Prostate gland (tissue), 2 donors: ENCODE measurements around the gene LXN.

Experiments
- POLR2A ChIP-seq: fragments of 450-650 bp; IDR thresholded peaks from one replicate; pipeline ENCODE4 v1.6.1; 2016; ENCODE audit warnings: antibody characterized with exemption, mild to moderate bottlenecking
- POLR2AphosphoS5 ChIP-seq: sonication (generic); formaldehyde crosslinking; IDR thresholded peaks from one replicate; pipeline ENCODE4 v1.6.1; 2017; ENCODE audit warnings: antibody characterized with exemption
- TF ChIP-seq, protein P1 (sequence below), 4 experiments: fragments of 200-600 bp in 2 of 4; fragments of 450-650 bp in 2 of 4; sonication (generic) in 2 of 4; IDR thresholded peaks; 1 replicate in 3 of 4; 2 replicates in 1 of 4; pipeline ENCODE4 v1.5.1; 2016 to 2019; ENCODE audit warnings: antibody characterized with exemption in 4 of 4, mild to moderate bottlenecking in 2 of 4, moderate library complexity in 2 of 4

DNA sequence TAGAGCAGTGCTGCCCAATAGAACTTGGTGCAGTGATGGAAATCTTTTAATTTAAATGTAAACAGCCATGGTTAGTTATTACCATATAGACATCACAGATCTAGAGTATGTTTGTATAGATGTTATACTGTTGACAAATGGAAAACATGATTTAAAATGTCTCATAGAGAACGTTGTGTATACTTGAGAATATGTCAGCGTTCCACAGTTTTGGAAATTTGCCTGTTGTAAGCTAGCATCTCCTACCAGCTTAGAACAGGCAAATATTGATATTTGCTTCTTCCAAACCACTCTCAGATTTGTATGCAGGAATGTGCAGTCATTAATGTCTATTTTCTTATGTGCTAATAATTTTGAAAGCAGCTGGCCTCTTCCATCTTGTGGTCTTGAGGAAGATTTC lies 8.4 kb upstream of the LXN start:
- TF ChIP-seq, protein P1, sequence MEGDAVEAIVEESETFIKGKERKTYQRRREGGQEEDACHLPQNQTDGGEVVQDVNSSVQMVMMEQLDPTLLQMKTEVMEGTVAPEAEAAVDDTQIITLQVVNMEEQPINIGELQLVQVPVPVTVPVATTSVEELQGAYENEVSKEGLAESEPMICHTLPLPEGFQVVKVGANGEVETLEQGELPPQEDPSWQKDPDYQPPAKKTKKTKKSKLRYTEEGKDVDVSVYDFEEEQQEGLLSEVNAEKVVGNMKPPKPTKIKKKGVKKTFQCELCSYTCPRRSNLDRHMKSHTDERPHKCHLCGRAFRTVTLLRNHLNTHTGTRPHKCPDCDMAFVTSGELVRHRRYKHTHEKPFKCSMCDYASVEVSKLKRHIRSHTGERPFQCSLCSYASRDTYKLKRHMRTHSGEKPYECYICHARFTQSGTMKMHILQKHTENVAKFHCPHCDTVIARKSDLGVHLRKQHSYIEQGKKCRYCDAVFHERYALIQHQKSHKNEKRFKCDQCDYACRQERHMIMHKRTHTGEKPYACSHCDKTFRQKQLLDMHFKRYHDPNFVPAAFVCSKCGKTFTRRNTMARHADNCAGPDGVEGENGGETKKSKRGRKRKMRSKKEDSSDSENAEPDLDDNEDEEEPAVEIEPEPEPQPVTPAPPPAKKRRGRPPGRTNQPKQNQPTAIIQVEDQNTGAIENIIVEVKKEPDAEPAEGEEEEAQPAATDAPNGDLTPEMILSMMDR (IDR thresholded peaks at IDR 0.05), result no peak
- TF ChIP-seq POLR2A (no peak), POLR2AphosphoS5 (peak; percentile 9)
